IPS-20b (cell line): ENCODE data around the gene LCP2.

Experiments used
- H3K27ac ChIP-seq: one replicate; pipeline ENCODE4 v1.5.1; 2013; ENCODE audit warnings: low read length
- H3K27me3 ChIP-seq: 2 replicates; pipeline ENCODE4 v1.6.1; 2013; ENCODE audit warnings: mild to moderate bottlenecking, low read length, inconsistent platforms; ENCODE audit not compliant: insufficient read depth
- H3K36me3 ChIP-seq: 2 replicates; pipeline ENCODE4 v1.6.1; 2013; ENCODE audit warnings: low read depth, mild to moderate bottlenecking, inconsistent platforms, low read length, moderate library complexity; ENCODE audit not compliant: insufficient read depth
- H3K4me1 ChIP-seq: 2 replicates; pipeline ENCODE4 v1.6.1; 2013; ENCODE audit warnings: mild to moderate bottlenecking, control low read depth, inconsistent platforms, low read length, moderate library complexity; ENCODE audit not compliant: insufficient read depth
- H3K4me3 ChIP-seq: 2 replicates; pipeline ENCODE4 v1.5.1; 2013; ENCODE audit warnings: mild to moderate bottlenecking, low read length, inconsistent platforms
- H3K9ac ChIP-seq: 2 replicates; pipeline ENCODE4 v1.6.1; 2013; ENCODE audit warnings: low read depth, mild to moderate bottlenecking, inconsistent platforms, low read length, moderate library complexity
- H3K9me3 ChIP-seq: 2 replicates; pipeline ENCODE4 v1.6.1; 2013; ENCODE audit warnings: mild to moderate bottlenecking, low read depth, low read length, inconsistent platforms; ENCODE audit not compliant: insufficient read depth

LCP2 gene

GRCh38 chr5:170297589-170298462 is at the start of gene LCP2:
TSS of gene LCP2 (minus strand) at chr5:170297777. CDS start at chr5:170297611, 166 bp downstream.
- H3K36me3 ChIP-seq: no peaks in the 10 kb centered on the region
- no peaks in the 10 kb centered on the region for H3K9me3 ChIP-seq
- no peak within 1 kb of the TSS for H3K9ac ChIP-seq
- no peaks in the 10 kb centered on the region for H3K27me3 ChIP-seq
- H3K27ac ChIP-seq: no peak within 1 kb of the TSS
- H3K4me1 ChIP-seq: no peaks in the 10 kb centered on the region
- no peak within 1 kb of the TSS for H3K4me3 ChIP-seq

GRCh38 chr5:170347022-170347567 is 49.5 kb upstream of the LCP2 start:
- Histone ChIP-seq H3K9me3 (no peaks in the 10 kb centered on the region), H3K4me1 (peaks cover 5% of the 10 kb centered on the region; the same call in 1 of the 2 replicates), H3K27ac (no peak overlapping the region), H3K9ac (no peak overlapping the region), H3K4me3 (no peak overlapping the region), H3K27me3 (peaks cover 2% of the 10 kb centered on the region; the same call in 1 of the 2 replicates), H3K36me3 (no peaks in the 10 kb centered on the region)

- Histone ChIP-seq H3K4me1 (peaks cover 5% of the 10 kb centered on the region; the same call in 1 of the 2 replicates), H3K9me3 (peaks cover 10% of the 10 kb centered on the region), H3K9ac (no peak overlapping the region), H3K4me3 (no peak overlapping the region), H3K27ac (no peak overlapping the region), H3K36me3 (no peaks in the 10 kb centered on the region), H3K27me3 (no peaks in the 10 kb centered on the region)
Measured at GRCh38 chr5:170345971-170346370, 48.4 kb upstream of the LCP2 start.

GRCh38 chr5:170343177-170343576 is 45.6 kb upstream of the LCP2 start:
- no peak overlapping the region for H3K9ac ChIP-seq
- no peak overlapping the region for H3K4me3 ChIP-seq
- no peaks in the 10 kb centered on the region for H3K27me3 ChIP-seq
- peaks cover 10% of the 10 kb centered on the region; the same call in 1 of the 2 replicates for H3K4me1 ChIP-seq
- H3K27ac ChIP-seq: no peak overlapping the region
- H3K36me3 ChIP-seq: no peaks in the 10 kb centered on the region
- peaks cover 12% of the 10 kb centered on the region for H3K9me3 ChIP-seq

- H3K4me3 ChIP-seq: no peak overlapping the region
- no peaks in the 10 kb centered on the region for H3K27me3 ChIP-seq
- peaks cover 12% of the 10 kb centered on the region for H3K9me3 ChIP-seq
- H3K27ac ChIP-seq: no peak overlapping the region
- no peak overlapping the region for H3K9ac ChIP-seq
- peaks cover 10% of the 10 kb centered on the region; the same call in 1 of the 2 replicates for H3K4me1 ChIP-seq
- H3K36me3 ChIP-seq: no peaks in the 10 kb centered on the region
Measured at GRCh38 chr5:170342153-170342725, 44.7 kb upstream of the LCP2 start.

GRCh38 chr5:170341545-170341944 is 44.0 kb upstream of the LCP2 start:
- no peak overlapping the region for H3K27ac ChIP-seq
- H3K9me3 ChIP-seq: peaks cover 12% of the 10 kb centered on the region
- H3K9ac ChIP-seq: no peak overlapping the region
- no peak overlapping the region for H3K4me3 ChIP-seq
- H3K36me3 ChIP-seq: no peaks in the 10 kb centered on the region
- no peaks in the 10 kb centered on the region for H3K27me3 ChIP-seq
- peaks cover 13% of the 10 kb centered on the region; the same call in 1 of the 2 replicates for H3K4me1 ChIP-seq

- Histone ChIP-seq H3K4me3 (no peak overlapping the region), H3K9ac (no peak overlapping the region), H3K36me3 (no peaks in the 10 kb centered on the region), H3K9me3 (peaks cover 12% of the 10 kb centered on the region), H3K4me1 (peaks cover 13% of the 10 kb centered on the region; the same call in 1 of the 2 replicates), H3K27me3 (no peaks in the 10 kb centered on the region), H3K27ac (no peak overlapping the region)
Measured at GRCh38 chr5:170339780-170340167, 42.2 kb upstream of the LCP2 start.

GRCh38 chr5:170338933-170339779 is 41.6 kb upstream of the LCP2 start:
- no peaks in the 10 kb centered on the region for H3K36me3 ChIP-seq
- H3K4me1 ChIP-seq: peaks cover 16% of the 10 kb centered on the region; the same call in 1 of the 2 replicates
- no peak overlapping the region for H3K9ac ChIP-seq
- no peak overlapping the region for H3K27ac ChIP-seq
- no peaks in the 10 kb centered on the region for H3K27me3 ChIP-seq
- H3K4me3 ChIP-seq: no peak overlapping the region
- H3K9me3 ChIP-seq: peaks cover 12% of the 10 kb centered on the region

- no peaks in the 10 kb centered on the region for H3K27me3 ChIP-seq
- no peak overlapping the region for H3K27ac ChIP-seq
- no peak overlapping the region for H3K9ac ChIP-seq
- H3K9me3 ChIP-seq: peaks cover 12% of the 10 kb centered on the region
- H3K4me1 ChIP-seq: peaks cover 25% of the 10 kb centered on the region
- no peak overlapping the region for H3K4me3 ChIP-seq
- no peaks in the 10 kb centered on the region for H3K36me3 ChIP-seq
Measured at GRCh38 chr5:170338291-170338690, 40.7 kb upstream of the LCP2 start.

- H3K9ac ChIP-seq: no peak overlapping the region
- no peak overlapping the region for H3K27ac ChIP-seq
- H3K27me3 ChIP-seq: no peaks in the 10 kb centered on the region
- H3K36me3 ChIP-seq: no peaks in the 10 kb centered on the region
- peaks cover 36% of the 10 kb centered on the region for H3K4me1 ChIP-seq
- no peak overlapping the region for H3K4me3 ChIP-seq
- peaks cover 12% of the 10 kb centered on the region for H3K9me3 ChIP-seq
Measured at GRCh38 chr5:170337045-170337733, 39.6 kb upstream of the LCP2 start.

GRCh38 chr5:170336065-170336464 is 38.5 kb upstream of the LCP2 start:
- peaks cover 4% of the 10 kb centered on the region; the same call in 1 of the 2 replicates for H3K9me3 ChIP-seq
- H3K4me1 ChIP-seq: peaks cover 36% of the 10 kb centered on the region
- H3K9ac ChIP-seq: no peak overlapping the region
- H3K27ac ChIP-seq: no peak overlapping the region
- no peak overlapping the region for H3K4me3 ChIP-seq
- H3K27me3 ChIP-seq: no peaks in the 10 kb centered on the region
- no peaks in the 10 kb centered on the region for H3K36me3 ChIP-seq
